Hepatocyte (in vitro differentiated cells): Measurements from ENCODE around the gene PAK2. TPM values are rescaled to one million over a fixed set of nuclear protein-coding genes. Genes with fewer than 3 reads are reported as not detected.

Experiments used
- DNase-seq: peaks from one replicate; pipeline ENCODE4 v3.0.0-alpha.2; 2016; ENCODE audit warnings: low spot score
- H2AFZ ChIP-seq: fragments of 200-600 bp; sonication (generic); 2 replicates; pipeline ENCODE4 v1.6.0; 2016; ENCODE audit warnings: antibody characterized with exemption, mild to moderate bottlenecking
- H3K27ac ChIP-seq: fragments of 200-600 bp; sonication (generic); 2 replicates; pipeline ENCODE4 v1.5.1; 2016; ENCODE audit warnings: mild to moderate bottlenecking
- H3K27me3 ChIP-seq: fragments of 200-600 bp; sonication (generic); 2 replicates; pipeline ENCODE4 v1.6.1; 2016
- H3K36me3 ChIP-seq: fragments of 200-600 bp; sonication (generic); replicated peaks from 2 replicates; pipeline ENCODE4 v1.5.1; 2016; ENCODE audit warnings: low read depth; ENCODE audit not compliant: insufficient read depth
- H3K4me1 ChIP-seq: fragments of 200-600 bp; sonication (generic); 2 replicates; pipeline ENCODE4 v1.5.1; 2016; ENCODE audit warnings: mild to moderate bottlenecking, moderate library complexity; ENCODE audit not compliant: insufficient read depth
- H3K4me2 ChIP-seq: fragments of 200-600 bp; sonication (generic); 2 replicates; pipeline ENCODE4 v1.6.0; 2016
- H3K4me3 ChIP-seq: fragments of 200-600 bp; sonication (generic); 2 replicates; pipeline ENCODE4 v1.5.1; 2016; ENCODE audit warnings: mild to moderate bottlenecking
- H3K79me2 ChIP-seq: fragments of 200-600 bp; sonication (generic); 2 replicates; pipeline ENCODE4 v1.6.0; 2017; ENCODE audit warnings: mild to moderate bottlenecking
- H3K9me2 ChIP-seq: fragments of 200-600 bp; sonication (generic); replicated peaks from 2 replicates; pipeline ENCODE4 v1.6.0; 2017; ENCODE audit warnings: mild to moderate bottlenecking; ENCODE audit not compliant: insufficient read depth
- H3K9me3 ChIP-seq: fragments of 200-600 bp; sonication (generic); 2 replicates; pipeline ENCODE4 v1.5.1; 2016; ENCODE audit warnings: low read depth, mild to moderate bottlenecking
- H4K20me1 ChIP-seq: fragments of 200-600 bp; sonication (generic); 2 replicates; pipeline ENCODE4 v1.6.0; 2016; ENCODE audit warnings: mild to moderate bottlenecking; ENCODE audit not compliant: insufficient read depth, poor library complexity, severe bottlenecking
- CTCF ChIP-seq: fragments of 200-600 bp; sonication (generic); IDR thresholded peaks from 2 replicates; pipeline ENCODE4 v1.5.1; 2016; ENCODE audit warnings: antibody characterized with exemption, mild to moderate bottlenecking; ENCODE audit not compliant: poor library complexity
- EZH2 ChIP-seq: fragments of 200-600 bp; sonication (generic); IDR thresholded peaks from 2 replicates; pipeline ENCODE4 v1.6.1; 2016; ENCODE audit warnings: antibody characterized with exemption, mild to moderate bottlenecking, borderline replicate concordance
- EZH2phosphoT487 ChIP-seq: fragments of 200-600 bp; sonication (generic); IDR thresholded peaks from one replicate; pipeline ENCODE4 v1.6.1; 2018; ENCODE audit warnings: antibody characterized with exemption, mild to moderate bottlenecking, low read depth, moderate library complexity; ENCODE audit not compliant: unreplicated experiment, severe bottlenecking
- WGBS: methylation state at CpG from one replicate; pipeline ENCODE4 v1.1.6; 2016; ENCODE audit warnings: low lambda C conversion rate; ENCODE audit errors: missing lambda C conversion rate; 5-methylcytosine and 5-hydroxymethylcytosine counted together
- polyA plus RNA-seq: library from polyadenylated mRNA; unstranded; fragments of >200 nt; fragmentation: Nextera tagmentation; extraction: Ambion mirVana; gene quantifications from 2 replicates; pipeline ENCODE4 v1.2.1, GENCODE V29; 2016
- total RNA-seq: library from RNA; depleted of rRNA; stranded (reverse); fragments of >200 nt; gene quantifications from 2 replicates; pipeline ENCODE4 v1.2.3, GENCODE V29; 2014

Gene PAK2
- total and polyA plus RNA-seq, 2 experiments from 2014 or later, result 26.5 to 50.9 TPM

- no peak overlapping the region for H3K4me3 ChIP-seq
- TF ChIP-seq EZH2phosphoT487 (no peak), CTCF (no peak), EZH2 (no peak)
- peak; percentile 43 for DNase-seq
- peaks cover 10% of the 10 kb centered on the region for H4K20me1 ChIP-seq
- no peaks in the 10 kb centered on the region for H3K27me3 ChIP-seq
- H3K36me3 ChIP-seq, result no peaks in the 10 kb centered on the region
- peaks cover 100% of the 10 kb centered on the region for H3K79me2 ChIP-seq
- H3K4me2 ChIP-seq, result no peak overlapping the region
- no peaks in the 10 kb centered on the region for H3K9me3 ChIP-seq
- no peak overlapping the region for H2AFZ ChIP-seq
- H3K9me2 ChIP-seq, result no peaks in the 10 kb centered on the region
- WGBS, result 60% methylated on average over 5 of the region's 5 CpGs
- H3K27ac ChIP-seq, result peak overlapping the region; percentile 44
- H3K4me1 ChIP-seq, result peaks cover 16% of the 10 kb centered on the region
These were observed 34.6 kb downstream of the PAK2 start for GRCh38 chr3:196774191-196774820.

- Histone ChIP-seq H3K4me2 (no peak overlapping the region), H3K27ac (peak overlapping the region; percentile 44)
These were observed 35.3 kb downstream of the PAK2 start for GRCh38 chr3:196774848-196775422.

GRCh38 chr3:196775938-196776337, 36.3 kb downstream of the PAK2 start:
- Histone ChIP-seq H4K20me1 (peaks cover 10% of the 10 kb centered on the region), H3K27me3 (no peaks in the 10 kb centered on the region), H3K36me3 (peaks cover 3% of the 10 kb centered on the region), H3K4me3 (no peak overlapping the region), H3K4me2 (no peak overlapping the region), H3K9me2 (no peaks in the 10 kb centered on the region), H3K9me3 (no peaks in the 10 kb centered on the region), H3K27ac (no peak overlapping the region), H2AFZ (no peak overlapping the region), H3K79me2 (peaks cover 100% of the 10 kb centered on the region), H3K4me1 (peaks cover 16% of the 10 kb centered on the region)
- WGBS, result 92% methylated on average over 9 of the region's 9 CpGs
- no peak for TF ChIP-seq CTCF
- no peak for DNase-seq

More at GRCh38 chr3:196774848-196775422, 35.3 kb downstream of the PAK2 start:
- Histone ChIP-seq H3K36me3 (peaks cover 1% of the 10 kb centered on the region), H3K9me2 (no peaks in the 10 kb centered on the region), H3K79me2 (peaks cover 100% of the 10 kb centered on the region), H4K20me1 (peaks cover 10% of the 10 kb centered on the region), H2AFZ (no peak overlapping the region), H3K27me3 (no peaks in the 10 kb centered on the region), H3K4me1 (peaks cover 16% of the 10 kb centered on the region), H3K9me3 (no peaks in the 10 kb centered on the region), H3K4me3 (no peak overlapping the region)
- no peak for DNase-seq
- WGBS, result 98% methylated on average over 6 of the region's 6 CpGs
- TF ChIP-seq CTCF (no peak), EZH2 (no peak), EZH2phosphoT487 (no peak)
